ENCODE data around the gene CD207. TPM values are rescaled to one million over a fixed set of nuclear protein-coding genes. Genes with fewer than 3 reads are reported as not detected.

CD207 gene
- total RNA-seq, 1 experiment from 2014 or later, result not detected

DNA sequence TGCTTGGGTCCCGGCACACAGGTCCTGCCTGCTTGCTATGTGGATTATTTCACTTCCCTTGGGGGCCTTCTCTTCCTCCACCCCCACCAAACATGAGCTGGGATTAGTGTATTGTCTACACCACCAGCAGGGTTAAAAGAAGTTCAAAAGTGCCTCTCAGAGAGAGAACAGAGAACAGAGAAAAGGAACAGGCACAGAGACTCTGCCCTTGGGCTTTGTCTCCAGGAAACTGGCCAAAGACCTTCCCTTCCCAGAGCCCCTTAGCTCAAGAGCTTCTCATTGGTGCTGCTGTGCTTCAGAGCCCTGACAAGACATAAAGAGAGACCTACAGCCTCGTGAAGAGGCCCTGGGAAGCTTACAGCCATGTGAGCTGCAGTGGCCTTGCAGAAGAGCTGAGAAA is 38.1 kb downstream of the CD207 start:
- Mint-ChIP-seq H3K27ac (ENCODE audit: unreplicated experiment) (no peak overlapping the region), H3K4me1 (ENCODE audit: low read depth, unreplicated experiment) (no peaks in the 10 kb centered on the region), H3K27me3 (ENCODE audit: unreplicated experiment) (peaks cover 100% of the 10 kb centered on the region), H3K4me3 (ENCODE audit: low read depth, unreplicated experiment) (no peak overlapping the region), H3K36me3 (ENCODE audit: insufficient read depth, unreplicated experiment) (no peaks in the 10 kb centered on the region), H3K9me3 (ENCODE audit: low read depth, unreplicated experiment) (no peaks in the 10 kb centered on the region)
- BruUV-seq (replicated peaks), result no TSS peak
- TF ChIP-seq, protein P1, sequence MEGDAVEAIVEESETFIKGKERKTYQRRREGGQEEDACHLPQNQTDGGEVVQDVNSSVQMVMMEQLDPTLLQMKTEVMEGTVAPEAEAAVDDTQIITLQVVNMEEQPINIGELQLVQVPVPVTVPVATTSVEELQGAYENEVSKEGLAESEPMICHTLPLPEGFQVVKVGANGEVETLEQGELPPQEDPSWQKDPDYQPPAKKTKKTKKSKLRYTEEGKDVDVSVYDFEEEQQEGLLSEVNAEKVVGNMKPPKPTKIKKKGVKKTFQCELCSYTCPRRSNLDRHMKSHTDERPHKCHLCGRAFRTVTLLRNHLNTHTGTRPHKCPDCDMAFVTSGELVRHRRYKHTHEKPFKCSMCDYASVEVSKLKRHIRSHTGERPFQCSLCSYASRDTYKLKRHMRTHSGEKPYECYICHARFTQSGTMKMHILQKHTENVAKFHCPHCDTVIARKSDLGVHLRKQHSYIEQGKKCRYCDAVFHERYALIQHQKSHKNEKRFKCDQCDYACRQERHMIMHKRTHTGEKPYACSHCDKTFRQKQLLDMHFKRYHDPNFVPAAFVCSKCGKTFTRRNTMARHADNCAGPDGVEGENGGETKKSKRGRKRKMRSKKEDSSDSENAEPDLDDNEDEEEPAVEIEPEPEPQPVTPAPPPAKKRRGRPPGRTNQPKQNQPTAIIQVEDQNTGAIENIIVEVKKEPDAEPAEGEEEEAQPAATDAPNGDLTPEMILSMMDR (IDR thresholded peaks at IDR 0.05; ENCODE audit: unreplicated experiment), result no peak
- no peak for DNase-seq
- intact Hi-C loops (cut with micrococcal nuclease; ENCODE audit: unreplicated experiment), result no loop called here
- CTCF ChIA-PET, result no interaction called here

DNA sequence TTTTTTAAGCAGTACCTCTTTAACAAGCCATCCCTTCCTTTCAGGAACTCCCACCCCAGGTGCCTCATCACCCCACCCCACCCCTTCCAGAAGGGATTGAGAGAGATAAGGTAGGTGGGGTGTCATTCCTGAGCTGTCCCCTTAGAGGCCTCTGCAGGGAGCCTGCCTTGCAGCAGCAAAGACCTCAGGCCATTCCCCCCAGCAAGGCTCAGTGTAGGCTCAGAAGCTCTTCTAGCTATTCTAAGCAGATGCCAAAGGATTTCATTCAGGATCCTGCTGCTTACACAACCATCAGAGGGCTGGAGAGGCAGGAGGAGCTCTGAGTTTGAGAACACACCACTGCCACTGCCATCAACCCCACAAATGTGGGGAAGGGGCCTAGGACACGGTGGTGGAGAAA is 39.4 kb downstream of the CD207 start:
- CTCF ChIA-PET, result no interaction called here
- no peak for DNase-seq
- Mint-ChIP-seq H3K4me1 (ENCODE audit: low read depth, unreplicated experiment) (no peaks in the 10 kb centered on the region), H3K4me3 (ENCODE audit: low read depth, unreplicated experiment) (no peak overlapping the region), H3K27me3 (ENCODE audit: unreplicated experiment) (peaks cover 98% of the 10 kb centered on the region), H3K27ac (ENCODE audit: unreplicated experiment) (no peak overlapping the region), H3K9me3 (ENCODE audit: low read depth, unreplicated experiment) (no peaks in the 10 kb centered on the region), H3K36me3 (ENCODE audit: insufficient read depth, unreplicated experiment) (no peaks in the 10 kb centered on the region)
- TF ChIP-seq, protein P1 (IDR thresholded peaks at IDR 0.05; ENCODE audit: unreplicated experiment), result no peak
- no TSS peak for BruUV-seq (replicated peaks)
- intact Hi-C loops (cut with micrococcal nuclease; ENCODE audit: unreplicated experiment), result no loop called here

DNA sequence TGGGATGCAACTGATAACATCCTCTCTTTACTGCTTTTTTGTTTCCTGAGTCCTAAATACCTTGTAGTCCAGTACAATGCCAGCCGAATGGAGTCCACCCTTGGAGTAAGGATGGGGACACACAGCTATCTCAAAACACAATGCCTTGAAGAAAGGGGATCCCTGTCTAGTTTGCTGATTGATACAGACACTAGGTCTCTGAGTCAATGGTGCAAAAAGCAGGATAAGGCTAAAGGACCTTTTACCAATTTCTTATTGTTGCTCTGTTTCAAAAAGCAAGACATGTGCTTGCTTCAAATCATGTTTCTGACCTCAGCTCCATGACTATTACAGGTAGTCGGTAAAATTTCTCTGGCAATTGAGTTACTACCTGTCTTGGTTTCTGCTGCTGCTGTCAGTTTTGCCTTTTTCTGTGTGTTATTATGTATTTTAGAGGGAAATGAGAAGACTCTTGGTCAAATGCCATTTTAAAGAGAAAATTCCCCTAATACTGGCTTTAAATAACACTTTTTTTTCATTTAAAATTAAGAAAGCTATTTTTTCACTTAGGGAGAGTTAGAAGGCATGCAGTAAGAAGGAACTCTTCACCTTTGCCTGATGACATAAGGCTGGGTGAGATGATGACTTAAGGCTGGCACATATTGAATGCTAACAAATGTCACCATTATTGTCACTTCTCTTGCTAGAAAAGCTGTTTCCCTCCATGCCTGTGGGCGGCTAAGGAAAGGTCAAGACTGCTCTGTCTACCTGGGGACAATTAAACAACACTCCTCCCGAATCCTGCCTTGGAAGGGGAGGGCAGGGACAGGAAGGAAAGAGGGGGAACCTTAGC is 40.2 kb downstream of the CD207 start:
- DNase-seq, result no peak
- BruUV-seq (replicated peaks), result no TSS peak
- H3K36me3 Mint-ChIP-seq (ENCODE audit: insufficient read depth, unreplicated experiment), result no peaks in the 10 kb centered on the region
- intact Hi-C loops (cut with micrococcal nuclease; ENCODE audit: unreplicated experiment), result no loop called here
- TF ChIP-seq, protein P1 (IDR thresholded peaks at IDR 0.05; ENCODE audit: unreplicated experiment), result no peak
- no peak overlapping the region for H3K4me3 Mint-ChIP-seq (ENCODE audit: low read depth, unreplicated experiment)
- no peaks in the 10 kb centered on the region for H3K4me1 Mint-ChIP-seq (ENCODE audit: low read depth, unreplicated experiment)
- H3K27me3 Mint-ChIP-seq (ENCODE audit: unreplicated experiment), result peaks cover 94% of the 10 kb centered on the region
- CTCF ChIA-PET, result no interaction called here
- no peaks in the 10 kb centered on the region for H3K9me3 Mint-ChIP-seq (ENCODE audit: low read depth, unreplicated experiment)
- no peak overlapping the region for H3K27ac Mint-ChIP-seq (ENCODE audit: unreplicated experiment)

DNA sequence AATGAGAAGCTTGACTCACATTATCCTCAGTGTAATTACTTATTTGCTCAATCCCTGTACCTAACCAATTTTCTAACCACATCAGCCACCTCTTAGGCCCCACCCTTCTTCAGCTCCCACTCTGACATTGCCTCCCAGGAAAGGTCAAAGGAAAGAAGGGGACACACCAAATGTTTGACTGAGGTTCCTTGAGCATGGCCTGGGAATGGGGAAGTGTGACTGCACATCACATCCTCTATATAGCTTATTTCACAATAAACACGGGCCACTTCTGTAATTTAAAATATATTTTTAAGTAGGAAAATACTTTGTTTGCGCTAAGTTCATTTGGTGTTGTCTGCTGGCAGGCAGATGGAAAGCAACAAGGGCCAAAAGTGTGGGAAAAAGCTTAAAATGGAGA is 42.2 kb downstream of the CD207 start:
- H3K27me3 Mint-ChIP-seq (ENCODE audit: unreplicated experiment), result peaks cover 82% of the 10 kb centered on the region
- CTCF ChIA-PET, result no interaction called here

More for the DNA sequence above, 42.2 kb downstream of the CD207 start:
- BruUV-seq (replicated peaks), result no TSS peak
- no peaks in the 10 kb centered on the region for H3K36me3 Mint-ChIP-seq (ENCODE audit: insufficient read depth, unreplicated experiment)
- no peak for DNase-seq
- H3K9me3 Mint-ChIP-seq (ENCODE audit: low read depth, unreplicated experiment), result no peaks in the 10 kb centered on the region
- no peaks in the 10 kb centered on the region for H3K4me1 Mint-ChIP-seq (ENCODE audit: low read depth, unreplicated experiment)
- H3K27ac Mint-ChIP-seq (ENCODE audit: unreplicated experiment), result no peak overlapping the region
- intact Hi-C loops (cut with micrococcal nuclease; ENCODE audit: unreplicated experiment), result no loop called here
- no peak overlapping the region for H3K4me3 Mint-ChIP-seq (ENCODE audit: low read depth, unreplicated experiment)
- TF ChIP-seq, protein P1 (IDR thresholded peaks at IDR 0.05; ENCODE audit: unreplicated experiment), result no peak

Measured in Calu3 (cell line).